GM12864 (cell line): ENCODE measurements around the gene ERFL.
"Not testable (repeated sequence)": the region's sequence is repeated elsewhere in the genome, so short reads cannot be mapped to it uniquely, and the experiment has no call there.

Experiments
- DNase-seq: peaks from one replicate; pipeline ENCODE4 v3.0.0-alpha.2; 2011; ENCODE audit warnings: low read depth
- H3K4me3 ChIP-seq: 2 replicates; pipeline ENCODE4 v1.5.1; 2011; ENCODE audit warnings: mild to moderate bottlenecking, low read depth, low read length, control low read depth
- TF ChIP-seq, protein P1 (sequence below): IDR thresholded peaks from 2 replicates; pipeline ENCODE4 v1.5.1; 2011; ENCODE audit warnings: low read depth, mild to moderate bottlenecking, moderate library complexity, low read length, control low read depth, inconsistent platforms; ENCODE audit errors: missing control alignments

Gene ERFL

DNA sequence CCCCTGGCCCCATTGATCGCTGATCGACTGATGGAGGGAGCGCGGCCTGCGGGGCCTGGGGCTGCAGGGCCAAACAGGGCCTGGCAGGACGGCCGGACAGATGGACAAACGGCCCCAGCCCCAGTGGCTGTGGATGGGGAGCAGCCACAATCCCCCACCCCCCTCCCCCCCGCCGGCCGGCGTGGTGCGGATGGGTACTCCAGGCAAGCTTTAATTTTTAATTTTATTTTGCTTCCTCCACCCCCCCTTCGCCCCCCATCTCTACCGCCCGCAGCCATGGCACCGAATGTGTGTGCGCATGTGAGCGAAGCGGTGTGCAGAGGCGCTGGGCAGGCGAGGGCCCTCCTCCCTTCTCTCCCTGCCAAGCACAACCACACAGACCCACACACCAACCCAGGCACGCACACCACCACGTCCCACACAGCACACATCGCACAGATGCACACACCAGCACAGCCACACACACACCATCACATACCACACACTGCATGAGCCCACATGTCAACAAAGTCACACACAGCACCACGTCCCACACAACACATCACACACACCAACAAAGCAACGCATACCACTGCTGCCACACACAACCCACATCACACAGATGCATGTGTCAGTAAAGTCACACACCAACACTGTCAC lies 12.4 kb downstream of the ERFL start:
- no peak for DNase-seq
- TF ChIP-seq, protein P1, sequence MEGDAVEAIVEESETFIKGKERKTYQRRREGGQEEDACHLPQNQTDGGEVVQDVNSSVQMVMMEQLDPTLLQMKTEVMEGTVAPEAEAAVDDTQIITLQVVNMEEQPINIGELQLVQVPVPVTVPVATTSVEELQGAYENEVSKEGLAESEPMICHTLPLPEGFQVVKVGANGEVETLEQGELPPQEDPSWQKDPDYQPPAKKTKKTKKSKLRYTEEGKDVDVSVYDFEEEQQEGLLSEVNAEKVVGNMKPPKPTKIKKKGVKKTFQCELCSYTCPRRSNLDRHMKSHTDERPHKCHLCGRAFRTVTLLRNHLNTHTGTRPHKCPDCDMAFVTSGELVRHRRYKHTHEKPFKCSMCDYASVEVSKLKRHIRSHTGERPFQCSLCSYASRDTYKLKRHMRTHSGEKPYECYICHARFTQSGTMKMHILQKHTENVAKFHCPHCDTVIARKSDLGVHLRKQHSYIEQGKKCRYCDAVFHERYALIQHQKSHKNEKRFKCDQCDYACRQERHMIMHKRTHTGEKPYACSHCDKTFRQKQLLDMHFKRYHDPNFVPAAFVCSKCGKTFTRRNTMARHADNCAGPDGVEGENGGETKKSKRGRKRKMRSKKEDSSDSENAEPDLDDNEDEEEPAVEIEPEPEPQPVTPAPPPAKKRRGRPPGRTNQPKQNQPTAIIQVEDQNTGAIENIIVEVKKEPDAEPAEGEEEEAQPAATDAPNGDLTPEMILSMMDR, result no peak
- no peak overlapping the region for H3K4me3 ChIP-seq

DNA sequence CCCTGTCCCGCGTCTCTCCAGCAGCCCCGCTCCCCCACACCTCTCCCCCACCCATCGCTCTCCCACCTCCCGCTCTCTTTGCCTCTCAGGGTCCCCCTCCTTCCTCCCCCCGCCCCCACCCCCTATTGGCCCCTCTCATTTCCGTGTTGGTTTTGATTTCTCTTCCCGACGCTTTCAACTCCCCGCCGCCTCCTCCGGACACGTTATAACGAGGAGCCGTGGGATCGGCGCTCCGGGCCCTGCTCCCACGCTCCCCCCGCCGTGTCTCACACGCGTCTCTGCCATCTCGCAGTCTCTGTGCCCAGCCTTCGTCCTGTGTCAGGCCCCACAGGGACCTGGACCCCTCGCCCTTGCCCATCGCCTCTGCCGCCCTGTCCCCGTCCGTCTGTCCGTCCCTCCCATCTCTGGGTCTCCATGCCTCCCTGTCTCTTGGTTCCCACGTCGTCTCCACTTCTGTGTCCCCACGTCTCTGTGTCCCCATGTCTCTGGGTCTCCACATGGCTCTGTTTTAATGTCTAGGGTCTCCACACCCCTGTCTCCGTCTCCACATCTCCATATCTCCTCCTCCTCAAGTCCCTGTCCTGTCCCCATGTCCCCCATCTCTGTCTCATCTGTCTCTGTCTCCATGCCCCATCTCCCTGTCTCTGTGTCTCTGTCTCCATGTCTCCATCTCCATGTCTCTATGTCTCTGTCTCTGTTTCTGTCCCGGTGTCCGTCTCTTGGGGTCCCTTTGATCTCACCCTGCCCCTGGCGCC lies 13.1 kb downstream of the ERFL start:
- TF ChIP-seq, protein P1, result no peak
- DNase-seq, result no peak
- H3K4me3 ChIP-seq, result no peak overlapping the region

DNA sequence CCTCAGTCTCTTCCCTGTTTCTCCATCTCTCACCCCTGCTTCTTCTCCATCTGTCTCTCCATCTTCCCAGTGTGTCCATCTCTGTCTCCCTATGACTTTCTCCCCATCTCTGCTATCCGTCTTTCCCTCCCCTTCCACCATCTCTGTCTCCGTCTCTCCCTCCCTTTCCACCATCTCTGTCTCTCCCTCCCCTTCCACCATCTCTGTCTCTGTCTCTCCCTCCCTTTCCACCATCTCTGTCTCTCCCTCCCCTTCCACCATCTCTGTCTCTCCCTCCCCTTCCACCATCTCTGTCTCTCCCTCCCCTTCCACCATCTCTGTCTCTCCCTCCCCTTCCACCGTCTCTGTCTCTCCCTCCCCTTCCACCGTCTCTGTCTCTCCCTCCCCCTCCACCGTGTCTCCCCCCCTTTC lies 13.8 kb downstream of the ERFL start:
- not testable (repeated sequence) for DNase-seq, H3K4me3 ChIP-seq

DNA sequence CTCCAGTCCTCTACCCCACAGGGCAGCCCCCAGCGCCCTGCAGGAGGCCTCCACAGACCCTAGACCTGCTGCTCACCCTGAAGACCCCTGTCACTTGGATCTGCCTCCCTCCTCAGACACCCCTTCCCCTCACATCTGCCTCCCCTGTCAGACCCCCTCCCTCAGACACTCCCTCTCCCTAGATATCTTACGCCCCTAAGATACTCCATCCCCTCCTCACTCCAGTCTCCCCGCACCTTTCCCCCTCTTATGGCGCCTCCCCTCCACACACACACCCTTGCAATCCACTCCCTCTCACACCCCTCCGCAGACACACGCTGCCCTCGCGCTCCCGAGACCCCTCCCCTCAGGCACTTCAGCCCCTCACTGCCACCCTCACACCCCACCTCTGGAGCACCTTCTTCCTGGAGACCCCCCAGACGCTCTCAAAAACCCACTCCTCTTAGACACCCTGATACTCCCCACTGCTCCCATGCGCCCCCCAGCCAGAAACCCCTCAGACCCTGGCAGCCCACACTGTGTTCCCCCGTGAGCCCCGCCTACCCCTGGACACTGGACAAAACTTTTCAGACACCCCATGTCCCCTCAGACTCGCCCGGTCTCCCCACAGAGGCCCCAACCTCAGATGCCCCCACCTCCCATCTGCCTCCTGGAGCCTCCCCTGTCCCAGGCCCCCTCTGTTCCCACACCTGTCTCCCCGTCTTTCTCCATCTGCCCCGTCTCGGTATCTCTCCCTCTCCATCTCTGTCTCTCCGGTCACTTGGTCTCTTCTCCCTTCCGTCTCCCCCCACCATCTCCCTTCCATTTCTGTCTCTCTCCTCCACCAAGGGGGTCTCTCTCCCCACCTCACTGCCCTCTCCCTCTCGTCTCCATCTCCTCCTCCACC lies 14.5 kb downstream of the ERFL start:
- no peak overlapping the region for H3K4me3 ChIP-seq
- TF ChIP-seq, protein P1, result no peak
- no peak for DNase-seq

DNA sequence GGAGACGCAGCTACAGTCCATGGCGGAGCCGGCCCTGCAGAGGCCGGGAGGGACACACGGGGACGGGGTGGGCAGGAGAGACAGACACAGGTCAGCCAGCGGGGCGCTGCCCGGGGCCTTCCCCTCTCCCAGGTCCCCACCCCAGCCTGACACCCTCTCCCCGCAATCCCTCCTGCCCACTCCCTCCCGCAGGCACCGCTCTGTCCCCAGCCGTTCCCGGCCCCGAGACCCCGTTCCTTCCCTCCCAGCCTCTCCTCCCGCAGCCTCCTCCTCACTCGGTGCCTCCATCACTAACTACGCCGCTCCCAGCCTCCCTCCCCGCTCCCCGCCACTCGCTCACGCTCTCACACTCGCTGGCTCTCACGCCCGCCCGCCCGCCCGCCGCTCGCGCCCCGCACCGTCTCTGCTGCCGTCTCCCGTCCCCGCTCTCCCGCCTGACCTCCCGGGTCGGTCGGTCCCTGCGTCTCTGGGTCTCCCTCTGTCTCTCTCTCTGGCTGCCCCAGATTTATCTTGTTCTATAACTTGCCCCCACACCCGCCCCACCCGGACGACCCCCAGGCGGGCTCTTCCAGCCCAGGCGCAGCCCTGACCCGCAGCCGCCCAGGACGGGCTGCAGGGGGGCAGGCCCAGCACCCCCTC lies 15.2 kb downstream of the ERFL start:
- H3K4me3 ChIP-seq, result no peak overlapping the region
- TF ChIP-seq, protein P1, result no peak
- no peak for DNase-seq

DNA sequence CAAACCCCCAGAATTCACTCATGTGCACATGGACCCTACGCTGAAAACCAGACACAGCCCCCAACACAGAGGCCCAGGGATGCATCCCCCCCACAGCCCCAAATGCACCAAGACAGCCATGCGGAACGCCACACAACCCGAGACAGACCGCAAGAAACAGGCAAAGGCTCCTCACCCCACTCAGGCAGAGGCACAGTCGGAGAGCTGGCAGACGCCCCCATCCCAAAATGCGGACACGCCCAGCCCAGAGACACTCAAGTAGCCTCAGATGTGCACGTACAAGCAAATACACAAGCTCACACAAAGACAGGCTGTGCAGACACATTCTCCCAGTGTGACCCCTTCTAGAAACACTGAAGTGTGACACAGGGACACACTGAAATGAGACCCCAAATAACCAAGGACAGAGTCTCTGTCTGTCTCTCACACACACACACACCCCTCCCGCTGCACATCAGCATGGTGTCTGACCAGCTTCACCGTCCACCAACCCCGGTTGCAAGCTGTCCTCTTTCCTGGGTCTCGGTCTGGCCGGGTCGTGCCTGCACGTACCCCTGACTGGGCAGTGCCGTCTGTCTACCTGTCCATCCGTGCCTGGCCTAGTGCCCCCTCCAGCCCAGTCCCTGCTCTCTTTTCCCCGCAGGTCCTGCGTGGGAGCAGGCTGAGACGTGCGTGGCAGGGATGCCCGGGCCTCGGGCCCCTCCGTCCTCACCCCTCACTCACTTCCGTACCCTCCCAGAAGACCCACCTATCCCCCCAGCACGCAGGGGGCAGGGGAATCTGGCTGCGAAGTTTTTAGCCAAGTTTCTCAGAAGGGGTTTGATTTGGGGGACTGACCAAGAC lies 16.1 kb downstream of the ERFL start:
- TF ChIP-seq, protein P1, result no peak
- no peak for DNase-seq
- H3K4me3 ChIP-seq, result no peak overlapping the region
